ENCODE measurements around the gene KLK12. TPM values are rescaled to one million over a fixed set of nuclear protein-coding genes. Genes with fewer than 3 reads are reported as not detected.

KLK12 gene
- polyA plus RNA-seq, 4 donors = 1.4 to 10.6 (median 2.7) TPM; not detected in 1

- FAIRE-seq (no peak), DNase-seq (peak in 1 of 2 donors; percentile 8)
- no peaks in the 10 kb centered on the region for H3K9me3 ChIP-seq (ENCODE audit: control insufficient read depth in 2 of 2, insufficient read depth in 1 of 2, low read depth in 1 of 2, low read length in 1 of 2)
- H3K4me1 ChIP-seq (ENCODE audit: control insufficient read depth in 3 of 3, insufficient read depth in 2 of 3, low read depth in 1 of 3, low read length in 2 of 3) = no peaks in the 10 kb centered on the region
- H3K36me3 ChIP-seq (ENCODE audit: control insufficient read depth in 3 of 3, insufficient read depth in 2 of 3, low read depth in 1 of 3, low read length in 3 of 3) = no peaks in the 10 kb centered on the region
- 14 to 23% (median 18%) methylated on average over 35 to 38 of the region's 38 CpGs for WGBS, 3 donors
- no peak within 1 kb of the TSS for H3K27ac ChIP-seq (ENCODE audit: low read depth in 1 of 3, low read length in 2 of 3)
- H3K27me3 ChIP-seq (ENCODE audit: control insufficient read depth in 3 of 3, insufficient read depth in 3 of 3, low read length in 3 of 3) = peaks cover 0 to 12% (median 11%) of the 10 kb centered on the region in 3 donors
- no peak within 1 kb of the TSS for H3K4me3 ChIP-seq (ENCODE audit: low read depth in 1 of 3, low read length in 3 of 3)
These were observed 29.9 kb upstream of the KLK12 start, which contains the start of gene KLK13 for GRCh38 chr19:51064534-51065220. TSS of gene KLK13 (minus strand) at chr19:51065092. CDS start at chr19:51065067, 25 bp downstream.

- Histone ChIP-seq H3K36me3 (ENCODE audit: control insufficient read depth in 3 of 3, insufficient read depth in 2 of 3, low read depth in 1 of 3, low read length in 3 of 3) (no peaks in the 10 kb centered on the region), H3K9me3 (ENCODE audit: control insufficient read depth in 2 of 2, insufficient read depth in 1 of 2, low read depth in 1 of 2, low read length in 1 of 2) (no peaks in the 10 kb centered on the region), H3K4me3 (ENCODE audit: low read depth in 1 of 3, low read length in 3 of 3) (no peak overlapping the region), H3K27ac (ENCODE audit: low read depth in 1 of 3, low read length in 2 of 3) (no peak overlapping the region), H3K4me1 (ENCODE audit: control insufficient read depth in 3 of 3, insufficient read depth in 2 of 3, low read depth in 1 of 3, low read length in 2 of 3) (no peaks in the 10 kb centered on the region), H3K27me3 (ENCODE audit: control insufficient read depth in 3 of 3, insufficient read depth in 3 of 3, low read length in 3 of 3) (peaks cover 0 to 12% (median 11%) of the 10 kb centered on the region in 3 donors)
- FAIRE-seq = no peak
- 40 to 76% (median 51%) methylated on average over 7 of the region's 7 CpGs for WGBS, 3 donors
- no peak for DNase-seq
These were observed 28.9 kb upstream of the KLK12 start for GRCh38 chr19:51063664-51064063.

GRCh38 chr19:51060973-51061372 is 26.2 kb upstream of the KLK12 start:
- DNase-seq (no peak), FAIRE-seq (no peak)
- 0 to 40% (median 0%) methylated on average over 1 of the region's 1 CpG for WGBS, 3 donors
- Histone ChIP-seq H3K27me3 (ENCODE audit: control insufficient read depth in 3 of 3, insufficient read depth in 3 of 3, low read length in 3 of 3) (peaks cover 2 to 12% (median 7%) of the 10 kb centered on the region in 3 donors), H3K4me1 (ENCODE audit: control insufficient read depth in 3 of 3, insufficient read depth in 2 of 3, low read depth in 1 of 3, low read length in 2 of 3) (no peaks in the 10 kb centered on the region), H3K4me3 (ENCODE audit: low read depth in 1 of 3, low read length in 3 of 3) (no peak overlapping the region), H3K27ac (ENCODE audit: low read depth in 1 of 3, low read length in 2 of 3) (no peak overlapping the region), H3K9me3 (ENCODE audit: control insufficient read depth in 2 of 2, insufficient read depth in 1 of 2, low read depth in 1 of 2, low read length in 1 of 2) (no peaks in the 10 kb centered on the region), H3K36me3 (ENCODE audit: control insufficient read depth in 3 of 3, insufficient read depth in 2 of 3, low read depth in 1 of 3, low read length in 3 of 3) (no peaks in the 10 kb centered on the region)

- DNase-seq = no peak
- FAIRE-seq = no peak
- Histone ChIP-seq H3K27ac (ENCODE audit: low read depth in 1 of 3, low read length in 2 of 3) (no peak overlapping the region), H3K36me3 (ENCODE audit: control insufficient read depth in 3 of 3, insufficient read depth in 2 of 3, low read depth in 1 of 3, low read length in 3 of 3) (no peaks in the 10 kb centered on the region), H3K27me3 (ENCODE audit: control insufficient read depth in 3 of 3, insufficient read depth in 3 of 3, low read length in 3 of 3) (peaks cover 2 to 7% (median 6%) of the 10 kb centered on the region in 3 donors), H3K4me1 (ENCODE audit: control insufficient read depth in 3 of 3, insufficient read depth in 2 of 3, low read depth in 1 of 3, low read length in 2 of 3) (no peaks in the 10 kb centered on the region), H3K9me3 (ENCODE audit: control insufficient read depth in 2 of 2, insufficient read depth in 1 of 2, low read depth in 1 of 2, low read length in 1 of 2) (no peaks in the 10 kb centered on the region), H3K4me3 (ENCODE audit: low read depth in 1 of 3, low read length in 3 of 3) (no peak overlapping the region)
- WGBS, 3 donors = 58 to 65% (median 63%) methylated on average over 4 of the region's 4 CpGs
These were observed 25.5 kb upstream of the KLK12 start for GRCh38 chr19:51060336-51060735.

GRCh38 chr19:51059715-51060114 is 24.9 kb upstream of the KLK12 start:
- H3K9me3 ChIP-seq (ENCODE audit: control insufficient read depth in 2 of 2, insufficient read depth in 1 of 2, low read depth in 1 of 2, low read length in 1 of 2) = no peaks in the 10 kb centered on the region
- H3K27ac ChIP-seq (ENCODE audit: low read depth in 1 of 3, low read length in 2 of 3) = no peak overlapping the region
- DNase-seq (no peak), FAIRE-seq (no peak)
- H3K4me3 ChIP-seq (ENCODE audit: low read depth in 1 of 3, low read length in 3 of 3) = no peak overlapping the region
- peaks cover 2 to 7% (median 6%) of the 10 kb centered on the region in 3 donors for H3K27me3 ChIP-seq (ENCODE audit: control insufficient read depth in 3 of 3, insufficient read depth in 3 of 3, low read length in 3 of 3)
- H3K4me1 ChIP-seq (ENCODE audit: control insufficient read depth in 3 of 3, insufficient read depth in 2 of 3, low read depth in 1 of 3, low read length in 2 of 3) = no peaks in the 10 kb centered on the region
- no peaks in the 10 kb centered on the region for H3K36me3 ChIP-seq (ENCODE audit: control insufficient read depth in 3 of 3, insufficient read depth in 2 of 3, low read depth in 1 of 3, low read length in 3 of 3)
- 55 to 70% (median 60%) methylated on average over 7 of the region's 7 CpGs for WGBS, 3 donors

GRCh38 chr19:51055866-51056265 is 21.1 kb upstream of the KLK12 start:
- H3K36me3 ChIP-seq (ENCODE audit: control insufficient read depth in 3 of 3, insufficient read depth in 2 of 3, low read depth in 1 of 3, low read length in 3 of 3) = no peaks in the 10 kb centered on the region
- no peaks in the 10 kb centered on the region for H3K4me1 ChIP-seq (ENCODE audit: control insufficient read depth in 3 of 3, insufficient read depth in 2 of 3, low read depth in 1 of 3, low read length in 2 of 3)
- H3K27ac ChIP-seq (ENCODE audit: low read depth in 1 of 3, low read length in 2 of 3) = no peak overlapping the region
- peaks cover 0 to 2% (median 0%) of the 10 kb centered on the region in 3 donors for H3K27me3 ChIP-seq (ENCODE audit: control insufficient read depth in 3 of 3, insufficient read depth in 3 of 3, low read length in 3 of 3)
- H3K4me3 ChIP-seq (ENCODE audit: low read depth in 1 of 3, low read length in 3 of 3) = no peak overlapping the region
- DNase-seq = no peak
- no peaks in the 10 kb centered on the region for H3K9me3 ChIP-seq (ENCODE audit: control insufficient read depth in 2 of 2, insufficient read depth in 1 of 2, low read depth in 1 of 2, low read length in 1 of 2)
- no peak for FAIRE-seq

- H3K4me3 ChIP-seq (ENCODE audit: low read depth in 1 of 3, low read length in 3 of 3) = no peak overlapping the region
- FAIRE-seq (no peak), DNase-seq (no peak)
- H3K9me3 ChIP-seq (ENCODE audit: control insufficient read depth in 2 of 2, insufficient read depth in 1 of 2, low read depth in 1 of 2, low read length in 1 of 2) = no peaks in the 10 kb centered on the region
- H3K27ac ChIP-seq (ENCODE audit: low read depth in 1 of 3, low read length in 2 of 3) = no peak overlapping the region
- H3K4me1 ChIP-seq (ENCODE audit: control insufficient read depth in 3 of 3, insufficient read depth in 2 of 3, low read depth in 1 of 3, low read length in 2 of 3) = no peaks in the 10 kb centered on the region
- no peaks in the 10 kb centered on the region for H3K36me3 ChIP-seq (ENCODE audit: control insufficient read depth in 3 of 3, insufficient read depth in 2 of 3, low read depth in 1 of 3, low read length in 3 of 3)
- H3K27me3 ChIP-seq (ENCODE audit: control insufficient read depth in 3 of 3, insufficient read depth in 3 of 3, low read length in 3 of 3) = peaks cover 0 to 3% (median 0%) of the 10 kb centered on the region in 3 donors
- 11 to 16% (median 15%) methylated on average over 4 of the region's 4 CpGs for WGBS, 3 donors
These were observed 12.2 kb upstream of the KLK12 start for GRCh38 chr19:51047031-51047335.

GRCh38 chr19:51044327-51044726 is 9.5 kb upstream of the KLK12 start:
- no peak overlapping the region for H3K4me3 ChIP-seq (ENCODE audit: low read depth in 1 of 3, low read length in 3 of 3)
- 82 to 85% (median 84%) methylated on average over 11 of the region's 11 CpGs for WGBS, 3 donors
- FAIRE-seq (no peak), DNase-seq (no peak)
- no peaks in the 10 kb centered on the region for H3K4me1 ChIP-seq (ENCODE audit: control insufficient read depth in 3 of 3, insufficient read depth in 2 of 3, low read depth in 1 of 3, low read length in 2 of 3)
- H3K27me3 ChIP-seq (ENCODE audit: control insufficient read depth in 3 of 3, insufficient read depth in 3 of 3, low read length in 3 of 3) = peaks cover 0 to 3% (median 0%) of the 10 kb centered on the region in 3 donors
- H3K9me3 ChIP-seq (ENCODE audit: control insufficient read depth in 2 of 2, insufficient read depth in 1 of 2, low read depth in 1 of 2, low read length in 1 of 2) = no peaks in the 10 kb centered on the region
- H3K36me3 ChIP-seq (ENCODE audit: control insufficient read depth in 3 of 3, insufficient read depth in 2 of 3, low read depth in 1 of 3, low read length in 3 of 3) = no peaks in the 10 kb centered on the region
- H3K27ac ChIP-seq (ENCODE audit: low read depth in 1 of 3, low read length in 2 of 3) = no peak overlapping the region

- H3K27me3 ChIP-seq (ENCODE audit: control insufficient read depth in 3 of 3, insufficient read depth in 3 of 3, low read length in 3 of 3) = peaks cover 0 to 3% (median 0%) of the 10 kb centered on the region in 3 donors
- H3K4me1 ChIP-seq (ENCODE audit: control insufficient read depth in 3 of 3, insufficient read depth in 2 of 3, low read depth in 1 of 3, low read length in 2 of 3) = no peaks in the 10 kb centered on the region
- H3K9me3 ChIP-seq (ENCODE audit: control insufficient read depth in 2 of 2, insufficient read depth in 1 of 2, low read depth in 1 of 2, low read length in 1 of 2) = no peaks in the 10 kb centered on the region
- 73 to 79% (median 74%) methylated on average over 9 of the region's 9 CpGs for WGBS, 3 donors
- no peak overlapping the region for H3K27ac ChIP-seq (ENCODE audit: low read depth in 1 of 3, low read length in 2 of 3)
- DNase-seq (no peak), FAIRE-seq (no peak)
- H3K4me3 ChIP-seq (ENCODE audit: low read depth in 1 of 3, low read length in 3 of 3) = no peak overlapping the region
- H3K36me3 ChIP-seq (ENCODE audit: control insufficient read depth in 3 of 3, insufficient read depth in 2 of 3, low read depth in 1 of 3, low read length in 3 of 3) = no peaks in the 10 kb centered on the region
These were observed 8.7 kb upstream of the KLK12 start for GRCh38 chr19:51043497-51043896.
